Myocyte (in vitro differentiated cells): ENCODE measurements around the gene RCOR1. TPM values are rescaled to one million over a fixed set of nuclear protein-coding genes. Genes with fewer than 3 reads are reported as not detected.
"Not testable (repeated sequence)": the region's sequence is repeated elsewhere in the genome, so short reads cannot be mapped to it uniquely, and the experiment has no call there.

Experiments used
- DNase-seq: peaks from one replicate; pipeline ENCODE4 v3.0.0-alpha.2; 2012; ENCODE audit warnings: low read depth
- total RNA-seq: library from RNA; depleted of rRNA; stranded (reverse); fragments of >200 nt; gene quantifications from 2 replicates; pipeline ENCODE4 v1.2.3, GENCODE V29; 2014

RCOR1 gene
- total RNA-seq, 1 donor from 2014 or later, result 17.7 TPM

GRCh38 chr14:102739190-102739469 lies 146.7 kb downstream of the RCOR1 start:
- no peak for DNase-seq

- no peak for DNase-seq
Observed at GRCh38 chr14:102746634-102747438, 154.4 kb downstream of the RCOR1 start.

- DNase-seq, result no peak
Observed at GRCh38 chr14:102748806-102749205, 156.4 kb downstream of the RCOR1 start.

GRCh38 chr14:102749393-102750305 lies 157.2 kb downstream of the RCOR1 start:
- DNase-seq, result peak; percentile 27

GRCh38 chr14:102750376-102750775 lies 157.9 kb downstream of the RCOR1 start:
- DNase-seq, result no peak

GRCh38 chr14:102751088-102751487 lies 158.6 kb downstream of the RCOR1 start:
- DNase-seq, result no peak

- DNase-seq, result no peak
Observed at GRCh38 chr14:102752239-102752847, 159.9 kb downstream of the RCOR1 start.

GRCh38 chr14:102754370-102755262 lies 162.2 kb downstream of the RCOR1 start:
- DNase-seq, result no peak

GRCh38 chr14:102757646-102758045 lies 165.2 kb downstream of the RCOR1 start:
- DNase-seq, result no peak

- no peak for DNase-seq
Observed at GRCh38 chr14:102758087-102758486, 165.6 kb downstream of the RCOR1 start.

GRCh38 chr14:102759456-102760187 lies 167.2 kb downstream of the RCOR1 start:
- DNase-seq, result no peak

GRCh38 chr14:102760496-102761193 lies 168.2 kb downstream of the RCOR1 start:
- peak; percentile 15 for DNase-seq

GRCh38 chr14:102761206-102761605 lies 168.8 kb downstream of the RCOR1 start:
- no peak for DNase-seq

- no peak for DNase-seq
Observed at GRCh38 chr14:102764220-102764671, 171.8 kb downstream of the RCOR1 start.

GRCh38 chr14:102765770-102766169 lies 173.3 kb downstream of the RCOR1 start:
- not testable (repeated sequence) for DNase-seq

- DNase-seq, result no peak
Observed at GRCh38 chr14:102768223-102769048, 176.0 kb downstream of the RCOR1 start.

GRCh38 chr14:102769049-102769327 lies 176.5 kb downstream of the RCOR1 start:
- DNase-seq, result no peak

GRCh38 chr14:102770147-102771123 lies 178.0 kb downstream of the RCOR1 start:
- no peak for DNase-seq
